Naive thymus-derived CD8-positive, alpha-beta T cell (primary cell): ENCODE data around the gene CKAP2L. TPM values are rescaled to one million over a fixed set of nuclear protein-coding genes. Genes with fewer than 3 reads are reported as not detected.

Experiments used
- ATAC-seq, 2 donors: fragments of 150-1000 bp; cut with Tn5 transposase in 1 of 2; sonication (Bioruptor Pico), chemical (Tn5 transposase) in 1 of 2; 1 replicate in 1 of 2; 2 replicates in 1 of 2; pipeline ENCODE4 v1.10.0; 2021; ENCODE audit warnings: mild to moderate bottlenecking in 2 of 2, moderate library complexity in 2 of 2
- POLR2A ChIA-PET: fragments of 350-600 bp; sonication (Branson Sonifier 250); formaldehyde crosslinking; loops from one replicate; lab custom pipeline; 2021; ENCODE audit warnings: antibody characterized with exemption; lab: Charles Lee
- DNase-seq, 10 donors: peaks; one replicate each; pipeline versions ENCODE4 v3.0.0 to v3.0.0-alpha.2; 2020 to 2022
- H3K27ac Mint-ChIP-seq, 10 donors: one replicate each; pipeline ENCODE4 v1.8.0; 2020 to 2022; ENCODE audit warnings: mild to moderate bottlenecking in 10 of 10, mixed read lengths in 10 of 10, moderate library complexity in 4 of 10, inconsistent platforms in 1 of 10
- H3K27me3 Mint-ChIP-seq, 5 donors: one replicate each; pipeline ENCODE4 v1.8.0; 2021 to 2022; ENCODE audit warnings: mixed read lengths in 5 of 5
- H3K36me3 Mint-ChIP-seq, 3 donors: one replicate each; pipeline ENCODE4 v1.8.0; 2020 to 2022; ENCODE audit warnings: mixed read lengths in 3 of 3, mild to moderate bottlenecking in 2 of 3, inconsistent platforms in 1 of 3
- H3K4me1 Mint-ChIP-seq, 4 donors: one replicate each; pipeline ENCODE4 v1.8.0; 2021 to 2022; ENCODE audit warnings: mixed read lengths in 4 of 4
- H3K4me3 Mint-ChIP-seq, 10 donors: one replicate each; pipeline ENCODE4 v1.8.0; 2020 to 2022; ENCODE audit warnings: mild to moderate bottlenecking in 10 of 10, mixed read lengths in 10 of 10, moderate library complexity in 6 of 10, inconsistent platforms in 1 of 10
- H3K9me3 Mint-ChIP-seq, 9 donors: one replicate each; pipeline ENCODE4 v1.8.0; 2020 to 2022; ENCODE audit warnings: mixed read lengths in 9 of 9, mild to moderate bottlenecking in 3 of 9, inconsistent platforms in 1 of 9, moderate library complexity in 1 of 9
- polyA plus RNA-seq, 3 donors: library from polyadenylated mRNA; unstranded; fragments of 300-500 nt; fragmentation: Illumina TruSeq; gene quantifications; one replicate each; pipeline ENCODE4 v1.2.3, GENCODE V29; 2021
- total RNA-seq, 8 experiments: library from RNA in 2 of 8; stranded (reverse) in 2 of 8; gene quantifications; one replicate each; pipeline ENCODE4 v1.2.3 and lab custom pipeline; 2021 to 2026

CKAP2L gene
- total and polyA plus RNA-seq, 5 experiments from 2014 or later: not detected

GRCh38 chr2:112788653-112789052 is 24.2 kb upstream of the CKAP2L start:
- Mint-ChIP-seq H3K27ac (no peak overlapping the region), H3K4me3 (no peak overlapping the region), H3K27me3 (peaks cover 1 to 32% (median 9%) of the 10 kb centered on the region in 5 donors), H3K9me3 (peaks cover 0 to 3% (median 0%) of the 10 kb centered on the region in 9 donors), H3K36me3 (no peaks in the 10 kb centered on the region), H3K4me1 (peaks cover 0 to 14% (median 0%) of the 10 kb centered on the region in 4 donors)
- ATAC-seq (no peak), DNase-seq (no peak)
- POLR2A ChIA-PET: no interaction called here

- Mint-ChIP-seq H3K4me1 (peaks cover 0 to 15% (median 0%) of the 10 kb centered on the region in 4 donors), H3K36me3 (no peaks in the 10 kb centered on the region), H3K9me3 (peaks cover 0 to 3% (median 0%) of the 10 kb centered on the region in 9 donors), H3K4me3 (no peak overlapping the region), H3K27ac (no peak overlapping the region), H3K27me3 (peaks cover 1 to 37% (median 11%) of the 10 kb centered on the region in 5 donors)
- POLR2A ChIA-PET: no interaction called here
- DNase-seq (no peak), ATAC-seq (no peak)
Measured at GRCh38 chr2:112787729-112788393, 23.5 kb upstream of the CKAP2L start.

- Mint-ChIP-seq H3K9me3 (peaks cover 0 to 3% (median 0%) of the 10 kb centered on the region in 9 donors), H3K4me1 (peaks cover 0 to 20% (median 0%) of the 10 kb centered on the region in 4 donors), H3K27me3 (peaks cover 1 to 37% (median 11%) of the 10 kb centered on the region in 5 donors), H3K36me3 (no peaks in the 10 kb centered on the region), H3K27ac (no peak overlapping the region), H3K4me3 (no peak overlapping the region)
- POLR2A ChIA-PET: no interaction called here
- no peak for ATAC-seq
- DNase-seq: no peak
Measured at GRCh38 chr2:112787294-112787693, 22.9 kb upstream of the CKAP2L start.

- peaks cover 0 to 23% (median 0%) of the 10 kb centered on the region in 4 donors for H3K4me1 Mint-ChIP-seq
- ATAC-seq: peak in 1 of 2 donors; percentile 29
- H3K27me3 Mint-ChIP-seq: peaks cover 1 to 37% (median 14%) of the 10 kb centered on the region in 5 donors
- H3K9me3 Mint-ChIP-seq: no peaks in the 10 kb centered on the region
- peak within 1 kb of the TSS in 1 of 10 donors; percentile 50 for H3K4me3 Mint-ChIP-seq
- no peaks in the 10 kb centered on the region for H3K36me3 Mint-ChIP-seq
- POLR2A ChIA-PET: no interaction called here
- DNase-seq: no peak
- H3K27ac Mint-ChIP-seq: peak within 1 kb of the TSS in 1 of 10 donors; percentile 71
Measured at GRCh38 chr2:112784199-112785189, 20.1 kb upstream of the CKAP2L start, which contains the start of gene IL1A. Gene IL1A (minus strand): TSS chr2:112784493. CDS start chr2:112783770, 723 bp downstream.

GRCh38 chr2:112783187-112783714 is 18.8 kb upstream of the CKAP2L start:
- H3K9me3 Mint-ChIP-seq: no peaks in the 10 kb centered on the region
- DNase-seq: no peak
- H3K4me1 Mint-ChIP-seq: peaks cover 0 to 23% (median 0%) of the 10 kb centered on the region in 4 donors
- H3K36me3 Mint-ChIP-seq: no peaks in the 10 kb centered on the region
- H3K27me3 Mint-ChIP-seq: peaks cover 1 to 29% (median 11%) of the 10 kb centered on the region in 5 donors
- no peak overlapping the region for H3K4me3 Mint-ChIP-seq
- POLR2A ChIA-PET: no interaction called here
- no peak overlapping the region for H3K27ac Mint-ChIP-seq
- ATAC-seq: no peak

- H3K4me1 Mint-ChIP-seq: peaks cover 5 to 29% (median 6%) of the 10 kb centered on the region in 4 donors
- H3K36me3 Mint-ChIP-seq: no peaks in the 10 kb centered on the region
- ATAC-seq (no peak), DNase-seq (no peak)
- H3K27me3 Mint-ChIP-seq: peaks cover 1 to 25% (median 11%) of the 10 kb centered on the region in 5 donors
- no peaks in the 10 kb centered on the region for H3K9me3 Mint-ChIP-seq
- H3K4me3 Mint-ChIP-seq: no peak overlapping the region
- peak overlapping the region in 2 of 10 donors; percentile 5 to 38 for H3K27ac Mint-ChIP-seq
- POLR2A ChIA-PET: no interaction called here
Measured at GRCh38 chr2:112782234-112782799, 17.9 kb upstream of the CKAP2L start.

GRCh38 chr2:112779598-112779997 is 15.2 kb upstream of the CKAP2L start:
- POLR2A ChIA-PET: interaction anchor here (0.6 kb wide), 1 partner anchor 11 kb away, joined by 3 read pairs; no protein-coding TSS in a partner anchor
- no peak for ATAC-seq
- Mint-ChIP-seq H3K9me3 (no peaks in the 10 kb centered on the region), H3K36me3 (no peaks in the 10 kb centered on the region), H3K4me3 (no peak overlapping the region), H3K27ac (no peak overlapping the region), H3K4me1 (peaks cover 12 to 34% (median 19%) of the 10 kb centered on the region in 4 donors), H3K27me3 (peaks cover 1 to 15% (median 6%) of the 10 kb centered on the region in 5 donors)
- DNase-seq: no peak

- no peak for DNase-seq
- H3K27me3 Mint-ChIP-seq: peaks cover 0 to 3% (median 2%) of the 10 kb centered on the region in 5 donors
- POLR2A ChIA-PET: no interaction called here
- no peaks in the 10 kb centered on the region for H3K36me3 Mint-ChIP-seq
- peaks cover 12 to 19% (median 16%) of the 10 kb centered on the region in 4 donors for H3K4me1 Mint-ChIP-seq
- no peak for ATAC-seq
- peak overlapping the region in 9 of 10 donors; percentile 3 to 73 (median 20) for H3K27ac Mint-ChIP-seq
- peak overlapping the region in 8 of 10 donors; percentile 15 to 66 (median 43) for H3K4me3 Mint-ChIP-seq
- no peaks in the 10 kb centered on the region for H3K9me3 Mint-ChIP-seq
Measured at GRCh38 chr2:112777036-112777435, 12.6 kb upstream of the CKAP2L start.

DNA sequence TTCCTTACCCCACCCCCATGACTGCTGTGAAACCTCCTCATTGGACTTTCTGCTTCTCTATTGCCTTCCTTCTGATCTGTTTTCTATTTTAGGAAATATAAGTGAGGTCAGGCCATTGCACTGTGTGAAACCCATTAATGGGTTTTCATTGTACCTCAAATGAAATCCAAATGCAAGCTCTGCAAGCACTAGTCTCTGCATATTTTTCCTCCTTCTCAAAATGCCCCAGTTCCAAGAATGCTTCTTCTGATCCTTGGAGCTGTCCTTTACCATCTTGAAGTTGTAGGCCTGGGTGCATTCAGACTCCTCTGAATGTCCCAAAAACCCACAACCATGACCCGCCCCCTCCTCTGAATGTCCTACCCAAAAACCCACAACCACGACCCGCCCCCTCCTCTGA is 11.7 kb upstream of the CKAP2L start:
- Mint-ChIP-seq H3K4me1 (peaks cover 12 to 19% (median 16%) of the 10 kb centered on the region in 4 donors), H3K27me3 (peaks cover 0 to 3% (median 0%) of the 10 kb centered on the region in 5 donors), H3K9me3 (no peaks in the 10 kb centered on the region), H3K36me3 (no peaks in the 10 kb centered on the region), H3K27ac (peak overlapping the region in 3 of 10 donors; percentile 1 to 28 (median 2)), H3K4me3 (no peak overlapping the region)
- POLR2A ChIA-PET: no interaction called here
- ATAC-seq: no peak
- no peak for DNase-seq

- Mint-ChIP-seq H3K27me3 (peaks cover 0 to 3% (median 0%) of the 10 kb centered on the region in 5 donors), H3K4me3 (no peak overlapping the region), H3K9me3 (no peaks in the 10 kb centered on the region), H3K27ac (peak overlapping the region in 1 of 10 donors; percentile 3), H3K36me3 (no peaks in the 10 kb centered on the region), H3K4me1 (peaks cover 12 to 19% (median 16%) of the 10 kb centered on the region in 4 donors)
- DNase-seq: no peak
- POLR2A ChIA-PET: no interaction called here
- ATAC-seq: no peak
Measured at GRCh38 chr2:112774536-112775285, 10.3 kb upstream of the CKAP2L start.

- POLR2A ChIA-PET: no interaction called here
Measured at GRCh38 chr2:112773556-112773955, 9.1 kb upstream of the CKAP2L start.

More at GRCh38 chr2:112773556-112773955, 9.1 kb upstream of the CKAP2L start:
- H3K4me3 Mint-ChIP-seq: no peak overlapping the region
- ATAC-seq: no peak
- H3K4me1 Mint-ChIP-seq: peaks cover 12 to 19% (median 17%) of the 10 kb centered on the region in 4 donors
- H3K36me3 Mint-ChIP-seq: no peaks in the 10 kb centered on the region
- H3K9me3 Mint-ChIP-seq: no peaks in the 10 kb centered on the region
- peaks cover 0 to 3% (median 0%) of the 10 kb centered on the region in 5 donors for H3K27me3 Mint-ChIP-seq
- no peak for DNase-seq
- H3K27ac Mint-ChIP-seq: no peak overlapping the region
